ENCODE results near the gene GRIN1. TPM values are rescaled to one million over a fixed set of nuclear protein-coding genes. Genes with fewer than 3 reads are reported as not detected.

Gene GRIN1
- total and polyA plus RNA-seq, 7 experiments from 2014 or later: not detected

GRCh38 chr9:137167747-137168572 is 29.0 kb downstream of the GRIN1 start:
- POLR2A ChIA-PET: interaction anchor here (1.0 kb wide), 1 partner anchor 29 kb away, joined by 3 read pairs; the partner anchor contains the start of gene GRIN1

GRCh38 chr9:137168573-137168903 is 29.6 kb downstream of the GRIN1 start:
- Mint-ChIP-seq H3K27ac (no peak overlapping the region), H3K36me3 (no peaks in the 10 kb centered on the region), H3K27me3 (peaks cover 5 to 48% (median 23%) of the 10 kb centered on the region in 5 donors), H3K4me1 (peaks cover 0 to 9% (median 4%) of the 10 kb centered on the region in 7 donors), H3K4me3 (peak overlapping the region in 8 of 10 donors; percentile 32 to 75 (median 58)), H3K9me3 (no peaks in the 10 kb centered on the region)
- POLR2A ChIA-PET: interaction anchor here (1.0 kb wide), 1 partner anchor 30 kb away, joined by 3 read pairs; the partner anchor contains the start of gene GRIN1
- Histone ChIP-seq H3K27ac (ENCODE audit: low read depth, low read length) (no peak overlapping the region), H3K36me3 (ENCODE audit: control insufficient read depth in 2 of 3, insufficient read depth in 3 of 3, low read length in 3 of 3) (no peaks in the 10 kb centered on the region), H3K27me3 (ENCODE audit: control insufficient read depth in 2 of 2, insufficient read depth in 2 of 2, low read length in 2 of 2) (peaks cover 11 to 19% of the 10 kb centered on the region in 2 donors), H3K4me3 (ENCODE audit: low read length) (no peak overlapping the region), H3K4me1 (ENCODE audit: control insufficient read depth in 2 of 2, insufficient read depth in 2 of 2, low read length in 2 of 2) (no peaks in the 10 kb centered on the region), H3K9me3 (ENCODE audit: control insufficient read depth in 2 of 3, low read length in 3 of 3) (no peaks in the 10 kb centered on the region)
- DNase-seq (peak in 1 of 9 donors; percentile 42), ATAC-seq (peak; percentile 11)
- CTCF ChIA-PET: no interaction called here
- intact Hi-C loops (cut with micrococcal nuclease): loop anchor here in 1 of 2 donors (5.0 kb wide), 1 partner anchor 321 kb away; the partner anchor contains the start of gene PHPT1

More at GRCh38 chr9:137167747-137168572, 29.0 kb downstream of the GRIN1 start:
- CTCF ChIA-PET: no interaction called here
- peak overlapping the region in 5 of 10 donors; percentile 23 to 75 (median 40) for H3K4me3 Mint-ChIP-seq
- H3K36me3 Mint-ChIP-seq: no peaks in the 10 kb centered on the region
- H3K27ac ChIP-seq (ENCODE audit: low read depth, low read length): no peak overlapping the region
- H3K9me3 Mint-ChIP-seq: no peaks in the 10 kb centered on the region
- no peaks in the 10 kb centered on the region for H3K4me1 ChIP-seq (ENCODE audit: control insufficient read depth in 2 of 2, insufficient read depth in 2 of 2, low read length in 2 of 2)
- no peaks in the 10 kb centered on the region for H3K9me3 ChIP-seq (ENCODE audit: control insufficient read depth in 2 of 3, low read length in 3 of 3)
- no peak overlapping the region for H3K4me3 ChIP-seq (ENCODE audit: low read length)
- ATAC-seq: no peak
- no peaks in the 10 kb centered on the region for H3K36me3 ChIP-seq (ENCODE audit: control insufficient read depth in 2 of 3, insufficient read depth in 3 of 3, low read length in 3 of 3)
- H3K27me3 ChIP-seq (ENCODE audit: control insufficient read depth in 2 of 2, insufficient read depth in 2 of 2, low read length in 2 of 2): peaks cover 11 to 19% of the 10 kb centered on the region in 2 donors
- DNase-seq: no peak
- H3K27me3 Mint-ChIP-seq: peaks cover 9 to 45% (median 23%) of the 10 kb centered on the region in 5 donors
- peaks cover 0 to 6% (median 0%) of the 10 kb centered on the region in 7 donors for H3K4me1 Mint-ChIP-seq
- no peak overlapping the region for H3K27ac Mint-ChIP-seq
- intact Hi-C loops (cut with micrococcal nuclease): loop anchor here in 1 of 2 donors (5.0 kb wide), 1 partner anchor 321 kb away; the partner anchor contains the start of gene PHPT1

- Histone ChIP-seq H3K36me3 (ENCODE audit: control insufficient read depth in 2 of 3, insufficient read depth in 3 of 3, low read length in 3 of 3) (no peaks in the 10 kb centered on the region), H3K27me3 (ENCODE audit: control insufficient read depth in 2 of 2, insufficient read depth in 2 of 2, low read length in 2 of 2) (peaks cover 11 to 15% of the 10 kb centered on the region in 2 donors), H3K9me3 (ENCODE audit: control insufficient read depth in 2 of 3, low read length in 3 of 3) (no peaks in the 10 kb centered on the region), H3K27ac (ENCODE audit: low read depth, low read length) (no peak overlapping the region), H3K4me3 (ENCODE audit: low read length) (no peak overlapping the region), H3K4me1 (ENCODE audit: control insufficient read depth in 2 of 2, insufficient read depth in 2 of 2, low read length in 2 of 2) (no peaks in the 10 kb centered on the region)
- Mint-ChIP-seq H3K9me3 (no peaks in the 10 kb centered on the region), H3K27ac (no peak overlapping the region), H3K36me3 (no peaks in the 10 kb centered on the region), H3K4me3 (peak overlapping the region in 8 of 10 donors; percentile 58 to 75 (median 65)), H3K4me1 (peaks cover 0 to 11% (median 4%) of the 10 kb centered on the region in 7 donors), H3K27me3 (peaks cover 4 to 48% (median 23%) of the 10 kb centered on the region in 5 donors)
- intact Hi-C loops (cut with micrococcal nuclease): loop anchor here in 1 of 2 donors (5.0 kb wide), 1 partner anchor 322 kb away; the partner anchor contains the start of gene PHPT1
- ChIA-PET CTCF (no interaction called here), POLR2A (interaction anchor here (1.0 kb wide), 1 partner anchor 31 kb away, joined by 3 read pairs; the partner anchor contains the start of gene GRIN1)
- ATAC-seq (peak; percentile 16), DNase-seq (peak in 3 of 9 donors; percentile 19 to 40 (median 21))
Observed at GRCh38 chr9:137168904-137169856, 30.2 kb downstream of the GRIN1 start.

- peaks cover 11 to 14% of the 10 kb centered on the region in 2 donors for H3K27me3 ChIP-seq (ENCODE audit: control insufficient read depth in 2 of 2, insufficient read depth in 2 of 2, low read length in 2 of 2)
- H3K27ac ChIP-seq (ENCODE audit: low read depth, low read length): no peak within 1 kb of the TSS
- no peaks in the 10 kb centered on the region for H3K36me3 Mint-ChIP-seq
- peaks cover 4 to 48% (median 17%) of the 10 kb centered on the region in 5 donors for H3K27me3 Mint-ChIP-seq
- no peak within 1 kb of the TSS for H3K27ac Mint-ChIP-seq
- no peak within 1 kb of the TSS for H3K4me3 ChIP-seq (ENCODE audit: low read length)
- H3K9me3 ChIP-seq (ENCODE audit: control insufficient read depth in 2 of 3, low read length in 3 of 3): no peaks in the 10 kb centered on the region
- ATAC-seq (no peak), DNase-seq (no peak)
- POLR2A ChIA-PET: no interaction called here
- H3K36me3 ChIP-seq (ENCODE audit: control insufficient read depth in 2 of 3, insufficient read depth in 3 of 3, low read length in 3 of 3): no peaks in the 10 kb centered on the region
- peaks cover 0 to 12% (median 4%) of the 10 kb centered on the region in 7 donors for H3K4me1 Mint-ChIP-seq
- H3K4me3 Mint-ChIP-seq: peak within 1 kb of the TSS in 8 of 10 donors; percentile 58 to 75 (median 64)
- H3K9me3 Mint-ChIP-seq: no peaks in the 10 kb centered on the region
- intact Hi-C loops (cut with micrococcal nuclease): loop anchor here in 1 of 2 donors (5.0 kb wide), 1 partner anchor 323 kb away; the partner anchor contains the start of gene PHPT1
- H3K4me1 ChIP-seq (ENCODE audit: control insufficient read depth in 2 of 2, insufficient read depth in 2 of 2, low read length in 2 of 2): no peaks in the 10 kb centered on the region
- CTCF ChIA-PET: no interaction called here
Observed at GRCh38 chr9:137169896-137170358, 31.0 kb downstream of the GRIN1 start, which contains the start of gene LRRC26. LRRC26 (minus strand) TSS chr9:137170051; CDS start chr9:137169943, 108 bp downstream.

- Histone ChIP-seq H3K4me3 (ENCODE audit: low read length) (no peak overlapping the region), H3K36me3 (ENCODE audit: control insufficient read depth in 2 of 3, insufficient read depth in 3 of 3, low read length in 3 of 3) (no peaks in the 10 kb centered on the region), H3K9me3 (ENCODE audit: control insufficient read depth in 2 of 3, low read length in 3 of 3) (no peaks in the 10 kb centered on the region), H3K27me3 (ENCODE audit: control insufficient read depth in 2 of 2, insufficient read depth in 2 of 2, low read length in 2 of 2) (peaks cover 9 to 11% of the 10 kb centered on the region in 2 donors), H3K27ac (ENCODE audit: low read depth, low read length) (no peak overlapping the region), H3K4me1 (ENCODE audit: control insufficient read depth in 2 of 2, insufficient read depth in 2 of 2, low read length in 2 of 2) (no peaks in the 10 kb centered on the region)
- Mint-ChIP-seq H3K27me3 (peaks cover 4 to 44% (median 16%) of the 10 kb centered on the region in 5 donors), H3K9me3 (no peaks in the 10 kb centered on the region), H3K27ac (no peak overlapping the region), H3K4me1 (peaks cover 0 to 14% (median 4%) of the 10 kb centered on the region in 7 donors), H3K4me3 (no peak overlapping the region), H3K36me3 (no peaks in the 10 kb centered on the region)
- intact Hi-C loops (cut with micrococcal nuclease): no loop called here
- ATAC-seq: no peak
- ChIA-PET CTCF (no interaction called here), POLR2A (no interaction called here)
- DNase-seq: no peak
Observed at GRCh38 chr9:137170486-137171148, 31.7 kb downstream of the GRIN1 start.
